ENCODE data around the gene DNAH10. TPM values are rescaled to one million over a fixed set of nuclear protein-coding genes. Genes with fewer than 3 reads are reported as not detected.

DNAH10 gene
- total RNA-seq, 1 experiment from 2014 or later = 0.17 TPM

DNA sequence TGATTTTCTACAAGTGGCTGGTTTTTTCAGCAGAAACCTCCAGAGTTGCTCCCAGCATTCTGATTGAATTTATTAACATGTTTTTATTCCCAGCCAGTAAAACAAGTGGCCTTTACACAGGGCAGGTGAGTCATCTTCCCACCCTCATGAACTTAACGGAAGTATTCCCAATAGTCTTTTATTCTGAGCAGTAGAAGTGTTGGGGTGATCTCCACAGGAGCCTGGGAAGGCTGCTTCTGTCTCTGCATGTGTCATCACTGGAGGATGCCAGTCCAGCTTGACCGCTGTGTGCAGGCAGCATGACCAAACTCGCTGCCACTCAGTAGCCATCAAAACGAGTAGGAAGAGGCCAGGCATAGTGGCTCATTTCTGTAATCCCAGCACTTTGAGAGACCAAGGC is 13.4 kb upstream of the DNAH10 start:
- no peaks in the 10 kb centered on the region for H3K4me1 Mint-ChIP-seq
- Histone ChIP-seq H3T11ph (ENCODE audit: low read length) (no peak overlapping the region), H3K4me2 (ENCODE audit: insufficient read depth, insufficient read length, low read length) (no peak overlapping the region), H3K9ac (ENCODE audit: extremely low read depth, insufficient read length, low read length) (no peak overlapping the region), H3K27me3 (ENCODE audit: insufficient read depth, low read length) (no peaks in the 10 kb centered on the region), H3K23ac (ENCODE audit: insufficient read length, low read depth, low read length) (no peak overlapping the region), H3K23me2 (ENCODE audit: insufficient read length, low read depth, low read length, poor library complexity, severe bottlenecking) (no peaks in the 10 kb centered on the region), H3K9me3 (ENCODE audit: control insufficient read depth, low read depth, low read length) (no peaks in the 10 kb centered on the region), H3K56ac (ENCODE audit: insufficient read length, low read depth, low read length) (no peak overlapping the region), H3K4me1 (ENCODE audit: insufficient read depth, low read length) (no peaks in the 10 kb centered on the region), H2BK15ac (ENCODE audit: low read depth, low read length) (no peak overlapping the region), H3K27ac (ENCODE audit: insufficient read length, low read depth, low read length) (no peak overlapping the region), H4K20me1 (ENCODE audit: control insufficient read depth, insufficient read depth, insufficient read length) (no peaks in the 10 kb centered on the region), H3K18ac (ENCODE audit: insufficient read length, low read depth, low read length) (no peak overlapping the region), H2BK20ac (ENCODE audit: low read depth, low read length, poor library complexity, severe bottlenecking) (no peak overlapping the region), H4K8ac (replicated peaks; ENCODE audit: insufficient read length, low read depth, low read length) (no peak overlapping the region), H4K5ac (ENCODE audit: insufficient read length, low read depth, low read length) (no peak overlapping the region), H4K91ac (ENCODE audit: insufficient read length, low read depth, low read length) (no peak overlapping the region), H2AFZ (ENCODE audit: low read length) (no peak overlapping the region), H2BK12ac (ENCODE audit: insufficient read length, low read depth, low read length) (no peak overlapping the region), H2AK5ac (ENCODE audit: insufficient read length, low read length) (no peak overlapping the region), H3K79me1 (ENCODE audit: insufficient read depth, low read depth, low read length, poor library complexity, severe bottlenecking) (no peaks in the 10 kb centered on the region), H2BK120ac (ENCODE audit: low read depth, low read length, poor library complexity, severe bottlenecking) (no peak overlapping the region), H3K14ac (ENCODE audit: insufficient read depth, low read length) (no peak overlapping the region), H2BK5ac (ENCODE audit: insufficient read length, low read length) (no peak overlapping the region), H3K79me2 (ENCODE audit: insufficient read depth, low read length) (no peaks in the 10 kb centered on the region), H3K4ac (ENCODE audit: low read depth, low read length) (no peak overlapping the region)
- DNase-seq = no peak
- no peak overlapping the region for H3K27ac Mint-ChIP-seq
- TF ChIP-seq, protein P1, sequence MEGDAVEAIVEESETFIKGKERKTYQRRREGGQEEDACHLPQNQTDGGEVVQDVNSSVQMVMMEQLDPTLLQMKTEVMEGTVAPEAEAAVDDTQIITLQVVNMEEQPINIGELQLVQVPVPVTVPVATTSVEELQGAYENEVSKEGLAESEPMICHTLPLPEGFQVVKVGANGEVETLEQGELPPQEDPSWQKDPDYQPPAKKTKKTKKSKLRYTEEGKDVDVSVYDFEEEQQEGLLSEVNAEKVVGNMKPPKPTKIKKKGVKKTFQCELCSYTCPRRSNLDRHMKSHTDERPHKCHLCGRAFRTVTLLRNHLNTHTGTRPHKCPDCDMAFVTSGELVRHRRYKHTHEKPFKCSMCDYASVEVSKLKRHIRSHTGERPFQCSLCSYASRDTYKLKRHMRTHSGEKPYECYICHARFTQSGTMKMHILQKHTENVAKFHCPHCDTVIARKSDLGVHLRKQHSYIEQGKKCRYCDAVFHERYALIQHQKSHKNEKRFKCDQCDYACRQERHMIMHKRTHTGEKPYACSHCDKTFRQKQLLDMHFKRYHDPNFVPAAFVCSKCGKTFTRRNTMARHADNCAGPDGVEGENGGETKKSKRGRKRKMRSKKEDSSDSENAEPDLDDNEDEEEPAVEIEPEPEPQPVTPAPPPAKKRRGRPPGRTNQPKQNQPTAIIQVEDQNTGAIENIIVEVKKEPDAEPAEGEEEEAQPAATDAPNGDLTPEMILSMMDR (conservative IDR thresholded peaks at IDR 0.05) = no peak
- H3K27me3 Mint-ChIP-seq (ENCODE audit: low read depth) = no peaks in the 10 kb centered on the region
- no peak overlapping the region for H3K4me3 Mint-ChIP-seq
- H3K9me3 Mint-ChIP-seq = no peaks in the 10 kb centered on the region
- WGBS (ENCODE audit: extremely low coverage, insufficient read length, low lambda C conversion rate) = no CpG with 5 or more reads among the region's 4 CpGs
- peaks cover 43 to 78% (median 72%) of the 10 kb centered on the region in 3 experiments for H3K36me3 Mint-ChIP-seq (ENCODE audit: insufficient read depth in 1 of 3, low read depth in 3 of 3)

All from H9 (cell line).